Suppressor macrophage treated with lipopolysaccharide for 1 hour (primary cell): ENCODE measurements around the gene PTH2R.
A peak's percentile ranks its signal among the peaks of the same experiment; 100 is the strongest.
"Not testable (repeated sequence)": the region's sequence is repeated elsewhere in the genome, so short reads cannot be mapped to it uniquely, and the experiment has no call there.

Source experiments
- DNase-seq, 3 donors: peaks; one replicate each; pipeline ENCODE4 v3.0.0-alpha.2; 2020 to 2022

Gene PTH2R

GRCh38 chr2:208488686-208489564 is 82.3 kb downstream of the PTH2R start:
- DNase-seq = no peak

- no peak for DNase-seq
These were observed 83.1 kb downstream of the PTH2R start for GRCh38 chr2:208489687-208490086.

GRCh38 chr2:208490492-208490891 is 83.9 kb downstream of the PTH2R start:
- DNase-seq = no peak

GRCh38 chr2:208491641-208492040 is 85.0 kb downstream of the PTH2R start:
- no peak for DNase-seq

GRCh38 chr2:208492069-208492468 is 85.5 kb downstream of the PTH2R start:
- no peak for DNase-seq

- no peak for DNase-seq
These were observed 86.6 kb downstream of the PTH2R start for GRCh38 chr2:208493186-208493585.

GRCh38 chr2:208496129-208496528 is 89.5 kb downstream of the PTH2R start:
- no peak for DNase-seq

GRCh38 chr2:208501206-208501605 is 94.6 kb downstream of the PTH2R start:
- no peak for DNase-seq

- DNase-seq = no peak
These were observed 95.7 kb downstream of the PTH2R start for GRCh38 chr2:208502288-208502687.

GRCh38 chr2:208505365-208505764 is 98.8 kb downstream of the PTH2R start:
- not testable (repeated sequence) for DNase-seq

GRCh38 chr2:208509586-208509985 is 103.0 kb downstream of the PTH2R start:
- no peak for DNase-seq

GRCh38 chr2:208511016-208511415 is 104.4 kb downstream of the PTH2R start:
- DNase-seq = no peak

GRCh38 chr2:208511573-208511972 is 105.0 kb downstream of the PTH2R start:
- DNase-seq = no peak

GRCh38 chr2:208515099-208515498 is 108.5 kb downstream of the PTH2R start:
- DNase-seq = no peak

GRCh38 chr2:208523069-208523468 is 116.5 kb downstream of the PTH2R start:
- DNase-seq = not testable (repeated sequence)

- DNase-seq = not testable (repeated sequence)
These were observed 118.6 kb downstream of the PTH2R start for GRCh38 chr2:208525165-208525564.

- DNase-seq = no peak
These were observed 123.2 kb downstream of the PTH2R start for GRCh38 chr2:208529796-208530195.

- no peak for DNase-seq
These were observed 124.8 kb downstream of the PTH2R start for GRCh38 chr2:208531361-208531760.

GRCh38 chr2:208535578-208535977 is 129.0 kb downstream of the PTH2R start:
- peak in 1 of 3 donors; percentile 0 for DNase-seq

GRCh38 chr2:208541461-208541988 is 134.9 kb downstream of the PTH2R start:
- no peak for DNase-seq

GRCh38 chr2:208541989-208542464 is 135.4 kb downstream of the PTH2R start:
- DNase-seq = no peak

- no peak for DNase-seq
These were observed 136.0 kb downstream of the PTH2R start for GRCh38 chr2:208542465-208543041.
